ENCODE data around the gene NKAIN4.

The NKAIN4 gene

DNA sequence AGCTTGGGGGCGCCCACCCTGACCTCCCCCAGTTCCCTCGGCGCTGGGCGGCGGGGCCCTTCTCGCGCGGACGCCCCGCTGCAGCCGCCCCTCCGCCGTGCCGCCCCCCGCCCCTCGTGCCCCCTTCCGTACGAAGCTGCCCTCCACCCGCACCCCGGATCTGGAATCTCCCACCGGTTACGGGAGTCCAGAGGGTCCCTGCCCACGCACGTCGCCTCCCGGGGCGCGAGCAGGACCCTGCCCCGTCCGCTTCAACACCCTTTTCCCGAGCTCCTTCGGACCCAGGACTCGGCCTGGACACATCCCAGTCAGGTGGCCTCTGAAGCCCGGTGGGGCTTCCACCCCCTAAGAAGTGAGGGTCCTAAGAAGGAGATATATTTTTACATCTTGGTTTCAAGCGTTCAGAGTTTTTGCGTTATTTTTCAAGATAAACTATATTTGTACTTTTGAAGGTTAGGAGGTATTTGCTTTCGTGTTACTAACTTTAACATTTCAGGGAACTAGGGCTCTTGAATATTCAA lies 18.9 kb upstream of the NKAIN4 start:
- no peak for DNase-seq

DNA sequence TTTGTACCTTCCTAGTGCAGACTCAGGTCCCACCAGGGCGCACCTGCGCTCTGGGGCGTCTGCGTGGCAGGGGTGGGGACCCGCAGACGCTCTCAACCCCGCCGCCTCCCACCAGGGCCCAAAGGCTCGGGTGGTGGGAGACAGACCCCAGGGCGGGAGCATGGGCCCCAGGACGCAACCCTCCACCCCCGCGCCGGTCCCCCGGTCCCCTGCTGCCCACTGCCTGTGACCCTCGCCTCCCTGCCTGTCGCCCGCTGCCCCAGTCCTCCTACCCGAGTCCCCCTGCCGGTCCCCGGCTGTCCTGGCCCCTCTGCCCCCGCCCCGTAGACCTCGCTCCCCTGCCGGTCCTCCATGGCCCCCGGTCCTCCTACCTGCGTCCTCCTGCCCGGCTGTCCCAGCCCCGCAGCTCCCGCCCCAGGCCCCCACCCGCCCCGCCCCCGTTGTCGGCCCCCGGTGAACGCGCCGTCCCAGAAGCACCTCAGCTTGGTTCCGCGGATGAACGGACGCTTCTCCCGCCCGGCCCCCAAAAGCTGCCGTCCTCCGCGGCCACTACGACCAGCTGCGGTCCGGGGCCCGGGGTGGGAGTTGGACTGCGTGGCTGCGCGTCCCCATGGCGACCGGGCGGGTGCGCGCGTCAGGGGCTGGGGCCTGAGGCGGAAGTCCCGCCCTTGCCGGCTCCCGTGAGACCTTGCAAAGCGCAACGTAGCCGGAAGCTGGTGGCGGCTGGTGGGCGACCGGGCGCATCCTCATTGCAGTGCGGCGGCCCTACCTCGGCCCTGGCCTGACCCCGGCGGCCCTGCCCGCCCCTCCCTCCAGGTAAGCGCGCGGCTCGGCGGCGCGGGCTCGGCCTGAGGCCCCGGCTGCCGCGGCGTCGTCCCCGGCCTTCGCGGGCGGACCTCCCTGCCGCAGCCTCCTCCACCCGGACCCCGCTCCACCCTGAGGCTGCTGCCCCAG lies 18.1 kb upstream of the NKAIN4 start, which contains the start of gene ARFGAP1:
TSS of gene ARFGAP1 (plus strand) at position 709 of the 954 bp plus-strand sequence. CDS start 2,768 bp downstream, outside the sequence.
- peak; percentile 66 for DNase-seq

DNA sequence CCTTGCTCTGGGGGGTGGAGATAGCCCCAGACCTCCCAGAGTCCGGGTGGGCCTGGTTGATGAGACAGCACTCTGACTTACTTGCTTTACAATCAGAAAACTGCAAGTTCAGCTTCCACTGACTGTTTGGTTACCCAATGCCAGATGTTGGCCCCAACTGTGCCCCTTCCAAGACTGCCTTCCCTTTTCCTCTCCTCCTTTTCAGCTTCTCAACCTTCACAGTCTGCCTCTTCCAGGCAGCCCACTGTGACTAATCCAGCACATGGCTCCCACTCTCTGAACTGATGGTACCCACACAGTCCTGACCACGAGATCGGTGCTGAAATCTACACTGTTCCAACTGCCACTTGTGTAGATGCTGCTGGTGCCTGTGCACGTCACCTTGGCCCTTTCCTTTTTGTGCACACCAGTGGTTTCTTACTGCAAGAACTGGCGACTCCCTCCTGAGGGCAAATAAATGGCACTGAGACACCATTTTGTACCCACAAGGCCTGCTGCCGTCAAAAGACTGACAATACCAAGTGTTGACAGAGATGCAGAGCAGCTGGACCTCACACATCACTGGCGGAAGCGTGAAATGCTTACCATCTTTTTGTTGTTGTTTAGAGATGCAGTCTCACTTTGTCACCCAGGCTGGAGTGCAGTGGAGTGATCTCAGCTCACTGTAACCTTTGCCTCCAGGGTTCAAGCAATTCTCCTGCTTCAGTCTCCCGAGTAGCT lies 16.5 kb upstream of the NKAIN4 start:
- no peak for DNase-seq

DNA sequence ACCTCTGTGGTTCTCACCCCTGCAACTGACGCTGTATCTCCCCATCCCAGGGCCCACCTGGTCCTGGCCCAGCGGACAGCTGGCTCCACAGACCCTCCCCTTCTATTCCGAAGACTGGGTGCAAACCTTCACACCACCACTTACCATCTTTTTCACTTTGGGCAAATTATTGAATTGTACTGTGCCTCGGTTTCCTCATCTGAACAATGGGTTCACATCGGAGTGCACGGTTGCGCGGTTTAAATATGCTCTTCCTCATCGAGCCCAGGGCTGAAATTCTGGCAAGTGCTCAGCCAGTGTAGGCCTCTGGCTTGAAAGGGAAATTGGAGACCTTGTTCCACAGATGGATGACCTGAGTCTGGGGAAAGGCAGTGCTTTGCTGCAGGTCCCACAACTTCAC lies 15.5 kb upstream of the NKAIN4 start:
- no peak for DNase-seq

DNA sequence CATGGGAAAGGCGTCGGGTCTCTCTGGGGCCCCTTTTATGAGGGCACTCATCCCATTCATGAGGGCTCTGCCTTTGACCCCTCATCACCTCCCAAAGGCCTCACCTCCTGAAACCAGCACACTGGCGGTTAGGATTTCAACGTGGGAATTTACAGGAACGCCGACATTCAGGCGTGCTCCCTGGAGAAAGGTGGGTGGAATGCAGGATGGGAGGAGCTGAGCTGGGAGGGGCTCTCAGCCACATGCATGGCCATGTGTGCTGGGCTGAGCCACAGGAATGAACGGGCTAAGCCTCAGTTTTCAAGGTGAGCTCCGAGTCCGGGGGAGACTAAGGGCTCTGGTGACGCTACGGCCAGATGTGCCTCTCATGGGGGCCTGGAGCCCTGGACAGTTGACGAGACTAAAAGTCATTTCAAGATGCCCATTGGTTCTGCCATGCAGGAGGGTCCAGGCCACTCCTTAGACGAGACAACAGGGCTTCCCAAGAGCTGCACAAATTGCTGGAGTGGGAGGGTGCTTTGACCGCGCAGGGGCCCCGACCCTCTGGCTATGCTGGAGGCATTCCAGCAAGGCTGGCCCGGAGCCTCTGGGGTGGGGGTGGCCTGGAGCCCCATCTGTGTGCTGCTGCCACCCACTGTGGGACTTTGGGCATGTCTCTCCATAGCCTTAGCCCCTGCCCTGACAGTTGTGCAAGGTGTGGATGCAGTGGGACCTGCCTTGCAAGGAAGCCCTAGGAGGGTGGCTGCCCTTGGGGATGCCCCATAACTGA lies 14.6 kb upstream of the NKAIN4 start:
- no peak for DNase-seq

DNA sequence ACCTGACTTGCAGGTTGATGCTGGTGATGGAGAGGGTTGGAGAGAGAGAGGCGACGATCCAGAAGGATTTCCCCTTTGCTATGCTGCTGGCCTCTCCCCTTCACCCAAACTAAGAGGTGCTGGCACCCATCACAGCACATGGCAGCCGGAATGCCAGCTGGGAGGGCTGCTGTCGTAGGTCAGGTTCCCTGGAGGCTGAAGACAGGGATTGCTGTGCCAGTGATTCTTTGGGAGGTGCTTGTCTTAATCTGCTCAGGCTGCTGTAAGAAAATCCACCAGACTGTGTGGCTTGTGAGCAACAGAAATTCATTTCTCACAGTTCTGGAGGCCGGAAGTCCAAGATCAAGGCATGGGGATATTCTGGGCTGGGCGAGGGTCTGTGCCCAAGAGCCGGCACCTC lies 14.0 kb upstream of the NKAIN4 start:
- DNase-seq: no peak

GRCh38 chr20:63267691-63268090 lies 13.4 kb upstream of the NKAIN4 start:
- no peak for DNase-seq

GRCh38 chr20:63265891-63266515 lies 11.7 kb upstream of the NKAIN4 start:
- DNase-seq: no peak

DNA sequence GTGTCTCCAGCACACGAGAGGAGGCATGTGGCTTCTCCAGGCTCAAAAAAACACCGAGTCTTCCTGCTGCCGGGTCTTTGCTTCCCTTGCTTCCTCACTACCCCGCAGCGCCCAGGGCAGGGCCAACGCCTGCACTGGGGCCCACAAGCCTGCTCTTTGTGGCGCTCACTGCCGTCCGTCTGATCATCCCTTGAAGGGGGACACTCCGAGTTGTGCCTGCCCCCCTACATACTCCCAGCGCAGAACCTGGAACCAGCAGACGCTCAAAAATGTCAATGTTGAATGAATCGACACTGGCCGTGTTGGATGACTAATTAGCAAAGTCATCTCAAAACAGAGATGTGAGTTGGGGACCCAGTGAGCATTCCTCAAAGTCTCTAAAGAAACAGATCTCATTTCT lies 10.3 kb upstream of the NKAIN4 start:
- DNase-seq: no peak

DNA sequence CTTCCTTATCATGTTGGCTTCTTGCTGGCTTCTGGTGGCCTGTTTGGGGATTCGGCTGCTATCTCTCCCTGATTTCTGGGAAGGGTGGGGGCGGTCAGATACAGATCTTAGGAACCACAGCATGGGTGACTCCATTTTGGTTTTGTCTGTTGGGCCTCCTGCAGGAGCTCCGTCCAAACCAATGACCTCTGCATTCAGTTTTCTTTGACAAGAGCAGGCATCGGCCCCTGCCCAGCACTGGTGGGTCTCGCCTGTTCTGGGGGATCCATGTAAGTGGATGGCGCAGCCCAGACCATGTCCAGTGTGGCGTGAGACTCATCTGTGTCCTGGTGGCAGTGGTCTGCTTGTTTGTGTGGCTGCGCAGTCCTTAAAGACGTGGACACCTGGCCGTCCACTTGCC lies 9.7 kb upstream of the NKAIN4 start:
- DNase-seq: no peak

DNA sequence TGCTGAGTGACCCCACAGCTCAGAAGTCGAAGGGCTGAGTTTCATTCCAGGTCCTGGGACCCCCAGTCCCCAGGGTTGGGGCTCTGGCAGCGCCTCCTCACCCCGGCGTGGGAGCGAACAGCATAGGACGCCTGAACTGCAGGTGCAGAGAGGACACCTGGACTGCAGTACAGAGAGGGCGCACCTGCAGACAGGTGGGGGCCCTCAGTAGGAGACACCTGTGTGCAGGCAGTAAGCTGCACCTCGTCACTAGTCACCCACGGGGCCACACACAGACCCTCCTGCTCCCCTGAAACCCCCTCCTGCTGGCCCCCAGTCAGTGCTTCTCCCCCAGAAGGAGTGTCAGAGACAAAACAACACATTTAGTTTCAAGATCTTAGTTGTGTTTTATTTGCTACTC lies 8.6 kb upstream of the NKAIN4 start:
- no peak for DNase-seq

GRCh38 chr20:63261795-63262528 lies 7.7 kb upstream of the NKAIN4 start:
- DNase-seq: no peak

DNA sequence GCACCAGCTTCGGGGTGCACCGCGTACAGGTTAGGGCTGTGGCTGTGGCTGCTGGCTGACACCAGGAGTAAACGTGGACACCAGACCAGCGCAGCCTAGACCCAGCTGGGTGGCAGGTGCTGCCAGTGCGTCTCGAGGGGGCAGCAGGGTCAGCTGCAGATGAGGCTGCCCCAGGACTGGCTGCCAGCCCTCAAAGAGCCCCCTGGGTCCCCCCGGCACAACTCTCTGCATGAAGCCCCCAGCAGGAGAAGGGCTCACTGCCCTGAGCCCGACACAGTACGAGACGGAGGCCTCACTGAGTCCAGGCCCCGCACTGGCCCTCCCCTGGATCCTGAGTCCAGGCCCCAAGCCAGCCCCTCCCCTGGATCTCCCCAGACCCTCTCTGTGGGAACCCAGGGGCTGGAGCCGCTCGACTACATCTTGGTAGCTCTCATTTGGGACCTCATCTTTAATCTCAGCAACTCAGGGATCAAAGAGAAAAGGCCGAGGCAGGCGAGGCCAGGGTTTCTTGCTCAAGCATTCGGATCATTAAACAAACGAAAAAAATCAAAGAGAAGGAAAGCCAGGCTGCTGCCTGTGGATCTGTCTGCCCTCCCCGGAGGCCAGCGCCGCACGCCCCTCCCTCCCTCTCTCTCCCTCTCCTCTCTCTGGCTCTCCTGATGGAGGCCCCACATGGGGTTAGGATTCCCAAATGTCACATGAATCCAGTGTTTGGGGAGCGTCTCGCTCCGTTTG lies 7.0 kb upstream of the NKAIN4 start:
- no peak for DNase-seq

DNA sequence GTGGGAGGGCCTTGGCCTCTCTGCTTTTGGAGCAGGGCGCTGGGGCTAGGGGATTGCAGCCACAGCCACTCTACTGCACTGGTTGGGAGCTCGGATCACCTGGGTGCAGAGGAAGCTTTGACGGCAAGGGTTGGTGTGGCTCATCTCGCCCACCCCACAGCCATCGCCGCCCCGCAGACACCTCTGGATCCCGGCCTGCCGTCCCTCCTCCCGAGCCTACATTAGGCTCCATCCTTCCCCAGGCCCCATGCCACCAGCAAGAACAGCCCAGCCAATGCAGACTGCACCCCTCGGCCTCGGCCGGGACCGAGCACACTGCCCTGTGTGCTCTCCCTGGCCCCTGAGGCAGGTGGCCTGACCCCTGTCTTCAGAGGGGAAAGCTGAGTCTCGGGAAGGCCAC lies 6.3 kb upstream of the NKAIN4 start:
- DNase-seq: no peak

GRCh38 chr20:63259734-63260460 lies 5.6 kb upstream of the NKAIN4 start:
- DNase-seq: no peak

DNA sequence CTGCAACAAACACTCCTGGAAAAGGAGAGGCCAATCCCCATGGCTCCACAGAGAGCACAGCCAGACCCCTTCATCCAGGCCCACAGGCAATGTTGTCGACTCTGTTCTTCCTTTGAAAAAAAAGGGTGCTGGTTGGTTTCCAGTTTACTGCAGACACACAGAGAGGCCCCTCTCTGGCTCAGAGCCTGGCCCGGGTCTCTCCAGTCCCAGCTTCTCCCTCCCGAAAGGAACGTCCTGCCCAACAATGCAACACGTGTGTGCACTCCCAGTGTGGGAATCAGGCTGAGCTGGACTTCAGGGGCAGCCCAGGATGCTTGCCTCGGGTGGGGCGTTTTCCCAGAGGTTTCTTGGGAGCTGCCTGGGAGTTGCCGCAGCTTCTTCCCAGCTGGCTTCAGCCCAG lies 4.5 kb upstream of the NKAIN4 start:
- no peak for DNase-seq

- no peak for DNase-seq
These were observed 3.4 kb upstream of the NKAIN4 start for GRCh38 chr20:63257629-63258028.

- no peak for DNase-seq
These were observed 2.7 kb upstream of the NKAIN4 start for GRCh38 chr20:63256954-63257353.

GRCh38 chr20:63255931-63256704 lies 1.9 kb upstream of the NKAIN4 start:
- no peak for DNase-seq
